Sigmoid colon (tissue), 4 donors: ENCODE measurements around the gene KLK5.

Experiments
- EP300 ChIP-seq, 4 donors: sonication (generic); formaldehyde crosslinking; IDR thresholded peaks; one replicate each; pipeline ENCODE4 v1.6.1; 2017; ENCODE audit warnings: antibody characterized with exemption in 4 of 4
- POLR2A ChIP-seq, 2 donors: fragments of 450-650 bp; IDR thresholded peaks; one replicate each; pipeline ENCODE4 v1.6.1; 2016; ENCODE audit warnings: antibody characterized with exemption in 2 of 2, mild to moderate bottlenecking in 2 of 2, moderate library complexity in 2 of 2
- POLR2AphosphoS5 ChIP-seq, 4 donors: sonication (generic); formaldehyde crosslinking; IDR thresholded peaks; one replicate each; pipeline ENCODE4 v1.6.1; 2017; ENCODE audit warnings: antibody characterized with exemption in 4 of 4
- TF ChIP-seq, protein P1 (sequence below), 4 experiments: fragments of 450-650 bp in 3 of 4; fragments of 200-600 bp in 1 of 4; IDR thresholded peaks; one replicate each; pipeline ENCODE4 v1.5.1; 2016 to 2019; ENCODE audit warnings: antibody characterized with exemption in 4 of 4, mild to moderate bottlenecking in 3 of 4, moderate library complexity in 2 of 4

DNA sequence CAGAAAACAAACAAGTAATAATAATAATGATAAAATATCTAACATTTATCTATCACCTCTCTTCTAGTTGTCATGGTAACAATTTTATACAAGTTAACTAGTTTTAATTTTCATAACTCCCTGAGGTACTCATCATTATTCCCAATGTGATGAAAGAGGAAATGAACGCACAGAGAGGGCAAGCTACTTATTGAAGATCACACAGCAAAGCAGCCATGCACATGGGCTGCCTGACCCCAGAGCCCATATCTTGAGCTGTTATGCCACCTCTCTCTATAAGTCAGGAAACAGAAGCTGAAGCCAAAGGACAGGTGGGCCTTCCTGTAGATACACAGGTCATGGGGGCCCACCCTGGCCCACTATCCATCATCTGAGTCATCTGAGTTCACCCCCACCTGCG lies 36.8 kb downstream of the KLK5 start:
- TF ChIP-seq, protein P1, sequence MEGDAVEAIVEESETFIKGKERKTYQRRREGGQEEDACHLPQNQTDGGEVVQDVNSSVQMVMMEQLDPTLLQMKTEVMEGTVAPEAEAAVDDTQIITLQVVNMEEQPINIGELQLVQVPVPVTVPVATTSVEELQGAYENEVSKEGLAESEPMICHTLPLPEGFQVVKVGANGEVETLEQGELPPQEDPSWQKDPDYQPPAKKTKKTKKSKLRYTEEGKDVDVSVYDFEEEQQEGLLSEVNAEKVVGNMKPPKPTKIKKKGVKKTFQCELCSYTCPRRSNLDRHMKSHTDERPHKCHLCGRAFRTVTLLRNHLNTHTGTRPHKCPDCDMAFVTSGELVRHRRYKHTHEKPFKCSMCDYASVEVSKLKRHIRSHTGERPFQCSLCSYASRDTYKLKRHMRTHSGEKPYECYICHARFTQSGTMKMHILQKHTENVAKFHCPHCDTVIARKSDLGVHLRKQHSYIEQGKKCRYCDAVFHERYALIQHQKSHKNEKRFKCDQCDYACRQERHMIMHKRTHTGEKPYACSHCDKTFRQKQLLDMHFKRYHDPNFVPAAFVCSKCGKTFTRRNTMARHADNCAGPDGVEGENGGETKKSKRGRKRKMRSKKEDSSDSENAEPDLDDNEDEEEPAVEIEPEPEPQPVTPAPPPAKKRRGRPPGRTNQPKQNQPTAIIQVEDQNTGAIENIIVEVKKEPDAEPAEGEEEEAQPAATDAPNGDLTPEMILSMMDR (IDR thresholded peaks at IDR 0.05), result no peak
- TF ChIP-seq POLR2AphosphoS5 (IDR thresholded peaks at IDR 0.05) (no peak), EP300 (IDR thresholded peaks at IDR 0.05) (no peak), POLR2A (IDR thresholded peaks at IDR 0.05) (no peak)
